Measurements from ENCODE around the gene CCBE1.

The CCBE1 gene

GRCh38 chr18:59500765-59501164 is 196.5 kb downstream of the CCBE1 start:
- no peak for TF ChIP-seq ZNF384 (IDR thresholded peaks at IDR 0.05)
- no peak for TF ChIP-seq L3MBTL2 (conservative IDR thresholded peaks at IDR 0.05)
- no peak for TF ChIP-seq ARNT (IDR thresholded peaks at IDR 0.05)
- TF ChIP-seq BHLHE40 (IDR thresholded peaks at IDR 0.05; ENCODE audit: borderline replicate concordance) = no peak
- no peak for TF ChIP-seq CTBP1 (IDR thresholded peaks at IDR 0.05; ENCODE audit: borderline replicate concordance)
- TF ChIP-seq NFRKB (IDR thresholded peaks at IDR 0.05) = no peak
- no peak for TF ChIP-seq FOXK2 (IDR thresholded peaks at IDR 0.05)
- TF ChIP-seq FOXA1 (IDR thresholded peaks at IDR 0.05) = no peak
- TF ChIP-seq HDGF (IDR thresholded peaks at IDR 0.05; ENCODE audit: borderline replicate concordance) = no peak
- ChIA-PET POLR2A (no interaction called here), CTCF (interaction anchor here (1.2 kb wide), 1 partner anchor 323 kb away, joined by 3 read pairs; no protein-coding TSS in a partner anchor)
- DNase-seq (ENCODE audit: extremely low spot score) = no peak

- POLR2A ChIA-PET = no interaction called here
- DNase-seq (ENCODE audit: extremely low spot score) = no peak
- CTCF ChIA-PET = no interaction called here
- TF ChIP-seq ELF4 (IDR thresholded peaks at IDR 0.05) (no peak), BHLHE40 (IDR thresholded peaks at IDR 0.05; ENCODE audit: borderline replicate concordance) (no peak), CTBP1 (IDR thresholded peaks at IDR 0.05; ENCODE audit: borderline replicate concordance) (no peak), SP1 (IDR thresholded peaks at IDR 0.05) (no peak), SUZ12 (IDR thresholded peaks at IDR 0.05) (no peak), FOXM1 (IDR thresholded peaks at IDR 0.05; ENCODE audit: borderline replicate concordance) (no peak), HDGF (IDR thresholded peaks at IDR 0.05; ENCODE audit: borderline replicate concordance) (no peak), NFRKB (IDR thresholded peaks at IDR 0.05) (no peak), LEF1 (IDR thresholded peaks at IDR 0.05; ENCODE audit: borderline replicate concordance) (no peak)
- TF ChIP-seq, protein P1, sequence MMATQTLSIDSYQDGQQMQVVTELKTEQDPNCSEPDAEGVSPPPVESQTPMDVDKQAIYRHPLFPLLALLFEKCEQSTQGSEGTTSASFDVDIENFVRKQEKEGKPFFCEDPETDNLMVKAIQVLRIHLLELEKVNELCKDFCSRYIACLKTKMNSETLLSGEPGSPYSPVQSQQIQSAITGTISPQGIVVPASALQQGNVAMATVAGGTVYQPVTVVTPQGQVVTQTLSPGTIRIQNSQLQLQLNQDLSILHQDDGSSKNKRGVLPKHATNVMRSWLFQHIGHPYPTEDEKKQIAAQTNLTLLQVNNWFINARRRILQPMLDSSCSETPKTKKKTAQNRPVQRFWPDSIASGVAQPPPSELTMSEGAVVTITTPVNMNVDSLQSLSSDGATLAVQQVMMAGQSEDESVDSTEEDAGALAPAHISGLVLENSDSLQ (IDR thresholded peaks at IDR 0.05) = no peak
These were observed 198.6 kb downstream of the CCBE1 start for GRCh38 chr18:59498506-59499086.

DNA sequence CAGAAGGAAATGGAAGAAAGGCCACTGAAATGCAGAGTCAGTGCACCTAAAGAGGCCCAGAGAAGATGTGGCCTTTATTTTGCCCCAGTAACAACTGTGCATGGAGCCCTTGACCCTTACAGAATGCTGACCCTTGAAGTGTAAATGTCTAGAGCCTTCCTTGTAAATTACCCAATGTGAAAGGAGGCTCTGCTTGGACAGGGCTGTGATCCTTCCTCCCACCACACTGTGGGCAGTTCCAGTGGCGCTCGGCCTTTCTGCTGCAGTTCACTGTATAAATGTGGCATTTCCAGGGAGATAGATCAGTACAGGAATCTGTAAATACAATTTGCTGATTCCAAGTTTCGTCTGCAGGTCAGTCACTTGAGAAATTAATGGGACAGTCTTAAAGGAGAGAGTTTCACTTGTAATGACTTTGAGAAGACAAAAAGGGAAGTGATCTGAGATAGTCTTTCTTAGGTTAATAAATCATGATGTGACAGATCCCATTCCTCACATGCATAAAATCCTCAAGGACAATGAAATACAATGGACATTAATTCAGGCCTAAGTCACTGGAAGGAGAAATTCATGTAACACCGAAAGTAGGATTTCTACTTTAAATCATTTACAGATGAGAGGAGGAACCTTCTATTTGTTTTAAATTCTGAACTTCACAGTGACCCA is 204.3 kb downstream of the CCBE1 start:
- POLR2A ChIA-PET = no interaction called here
- CTCF ChIA-PET = no interaction called here
- no peak for DNase-seq (ENCODE audit: extremely low spot score)
- TF ChIP-seq LEF1 (IDR thresholded peaks at IDR 0.05; ENCODE audit: borderline replicate concordance) = no peak
- TF ChIP-seq, protein P1 (IDR thresholded peaks at IDR 0.05) = peak; percentile 19; the same call in 1 of the 2 replicates

DNA sequence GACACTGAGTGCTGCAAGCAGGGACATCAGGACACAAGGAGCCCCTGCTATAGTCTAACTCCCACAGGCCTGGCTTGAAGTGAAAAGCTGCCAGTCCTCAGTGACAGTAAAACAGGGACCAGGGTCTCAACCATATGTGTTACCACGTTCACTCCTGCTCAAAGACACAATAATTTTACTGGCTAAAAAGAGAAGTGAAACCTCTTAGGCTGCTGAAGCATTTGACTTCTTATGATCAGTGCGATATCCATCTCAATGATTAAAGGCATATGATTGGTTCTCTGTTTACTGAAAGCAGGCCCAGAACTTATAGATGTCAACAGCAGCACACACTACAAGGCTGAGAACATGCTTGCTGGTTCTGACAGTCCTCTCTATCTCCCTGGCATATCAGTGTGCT is 208.3 kb downstream of the CCBE1 start:
- TF ChIP-seq LEF1 (IDR thresholded peaks at IDR 0.05; ENCODE audit: borderline replicate concordance) (no peak), NFRKB (IDR thresholded peaks at IDR 0.05) (no peak), FOXK2 (IDR thresholded peaks at IDR 0.05) (no peak), SUZ12 (IDR thresholded peaks at IDR 0.05) (no peak), BHLHE40 (IDR thresholded peaks at IDR 0.05; ENCODE audit: borderline replicate concordance) (no peak), ARNT (IDR thresholded peaks at IDR 0.05) (no peak), CTBP1 (IDR thresholded peaks at IDR 0.05; ENCODE audit: borderline replicate concordance) (no peak), FOXA1 (IDR thresholded peaks at IDR 0.05) (no peak), FOXM1 (IDR thresholded peaks at IDR 0.05; ENCODE audit: borderline replicate concordance) (no peak), SP1 (IDR thresholded peaks at IDR 0.05) (no peak)
- POLR2A ChIA-PET = no interaction called here
- CTCF ChIA-PET = no interaction called here
- no peak for DNase-seq (ENCODE audit: extremely low spot score)

DNA sequence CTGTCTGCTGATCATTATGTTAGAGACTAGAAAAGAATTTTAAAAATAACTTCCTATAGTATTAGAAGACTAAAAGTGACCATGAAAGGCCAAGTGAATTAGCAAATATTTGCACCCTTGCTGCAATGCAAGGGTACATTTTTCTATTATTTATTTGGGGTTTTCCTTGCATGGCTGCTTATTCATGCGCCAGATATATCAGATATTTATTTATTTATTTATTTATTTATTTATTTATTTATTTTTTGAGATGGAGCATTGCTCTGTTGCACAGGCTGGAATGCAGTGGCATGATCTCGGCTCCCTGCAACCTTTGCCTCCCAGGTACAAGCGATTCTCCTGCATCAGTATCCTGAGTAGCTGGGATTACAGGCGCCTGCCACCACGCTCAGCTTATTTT is 211.8 kb downstream of the CCBE1 start:
- POLR2A ChIA-PET = interaction anchor here (0.7 kb wide), 1 partner anchor 31 kb away, joined by 3 read pairs; no protein-coding TSS in a partner anchor
- CTCF ChIA-PET = interaction anchor here (1.6 kb wide), 1 partner anchor 212 kb away, joined by 4 read pairs; the partner anchor contains the start of gene CCBE1
- TF ChIP-seq HDGF (IDR thresholded peaks at IDR 0.05; ENCODE audit: borderline replicate concordance) = no peak
- TF ChIP-seq BHLHE40 (IDR thresholded peaks at IDR 0.05; ENCODE audit: borderline replicate concordance) = no peak
- DNase-seq (ENCODE audit: extremely low spot score) = no peak

GRCh38 chr18:59484561-59485328 is 212.5 kb downstream of the CCBE1 start:
- ChIA-PET POLR2A (interaction anchor here (0.7 kb wide), 1 partner anchor 32 kb away, joined by 3 read pairs; no protein-coding TSS in a partner anchor), CTCF (interaction anchor here (1.5 to 1.6 kb wide), 2 partner anchors 212 to 339 kb away, joined by 4 read pairs; partner anchors contain the start of gene CCBE1)
- peak; percentile 12 for DNase-seq (ENCODE audit: extremely low spot score)
- TF ChIP-seq ZNF384 (IDR thresholded peaks at IDR 0.05) (no peak), BHLHE40 (IDR thresholded peaks at IDR 0.05; ENCODE audit: borderline replicate concordance) (no peak), NFRKB (IDR thresholded peaks at IDR 0.05) (no peak), CTBP1 (IDR thresholded peaks at IDR 0.05; ENCODE audit: borderline replicate concordance) (no peak), L3MBTL2 (conservative IDR thresholded peaks at IDR 0.05) (no peak), SUZ12 (IDR thresholded peaks at IDR 0.05) (no peak), HDGF (IDR thresholded peaks at IDR 0.05; ENCODE audit: borderline replicate concordance) (no peak), FOXM1 (IDR thresholded peaks at IDR 0.05; ENCODE audit: borderline replicate concordance) (no peak), TARDBP (IDR thresholded peaks at IDR 0.05) (no peak), ARNT (IDR thresholded peaks at IDR 0.05) (peak; percentile 74; the same call in 1 of the 2 replicates), ELF4 (IDR thresholded peaks at IDR 0.05) (no peak), SP1 (IDR thresholded peaks at IDR 0.05) (no peak), LEF1 (IDR thresholded peaks at IDR 0.05; ENCODE audit: borderline replicate concordance) (no peak)
- TF ChIP-seq, protein P1 (IDR thresholded peaks at IDR 0.05) = peak; percentile 88

Data from HEK293T (cell line).